H1 (cell line): ENCODE data around the gene CELF2. TPM values are rescaled to one million over a fixed set of nuclear protein-coding genes. Genes with fewer than 3 reads are reported as not detected.

Experiments used
- CHD1 ChIP-seq: IDR thresholded peaks from 2 replicates; pipeline ENCODE4 v1.6.1; 2012; ENCODE audit warnings: low read depth, low read length, improper control_type of control experiment
- MAX ChIP-seq: IDR thresholded peaks from 2 replicates; pipeline ENCODE4 v1.6.1; 2012; ENCODE audit warnings: inconsistent platforms
- SP4 ChIP-seq: IDR thresholded peaks from 2 replicates; pipeline ENCODE4 v1.6.1; 2012; ENCODE audit warnings: low read length, inconsistent platforms
- TAF7 ChIP-seq: optimal IDR thresholded peaks from 2 replicates; pipeline ENCODE3; 2011; ENCODE audit warnings: low read depth, mild to moderate bottlenecking, inconsistent platforms, low read length, moderate library complexity, borderline replicate concordance
- polyA plus RNA-seq, 7 experiments: library from polyadenylated mRNA; depleted of rRNA in 3 of 7; stranded (reverse) in 5 of 7; unstranded in 2 of 7; fragments of >200 nt in 5 of 7; fragments of 200-250 nt in 2 of 7; gene quantifications; 1 replicate in 5 of 7; 2 replicates in 1 of 7; 4 replicates in 1 of 7; pipeline versions ENCODE4 v1.2.1 to v1.2.3, GENCODE V29; 2011 to 2013; ENCODE audit warnings: missing spikeins in 2 of 7, mixed read lengths in 2 of 7
- total RNA-seq: library from RNA; stranded (reverse); fragmentation: NEBNext Ultra II Directional; extraction: Animal tissue kit (Norgen Biotek cat#: 25700); gene quantifications from 2 replicates; pipeline ENCODE4 v1.2.1, GENCODE V29; 2021

Gene CELF2
- total and polyA plus RNA-seq, 2 of the 8 experiments (the other 6 are each of a cell fraction or from before 2014, with no cell fraction given): 18.3 to 22.7 TPM

GRCh38 chr10:11270858-11271179 lies 253.1 kb downstream of the CELF2 start (continued):
- TF ChIP-seq MAX (no peak), CHD1 (no peak), SP4 (no peak), TAF7 (no peak)
